NCI-H2196 (cell line): ENCODE measurements around the gene RNU6-9.
A peak's percentile ranks its signal among the peaks of the same experiment; 100 is the strongest.
"Not testable (repeated sequence)": the region's sequence is repeated elsewhere in the genome, so short reads cannot be mapped to it uniquely, and the experiment has no call there.

Experiments
- DNase-seq: peaks from one replicate; lab custom pipeline; 2025; ENCODE audit not compliant: unreplicated experiment; lab: John Stamatoyannopoulos, UW

The RNU6-9 gene

DNA sequence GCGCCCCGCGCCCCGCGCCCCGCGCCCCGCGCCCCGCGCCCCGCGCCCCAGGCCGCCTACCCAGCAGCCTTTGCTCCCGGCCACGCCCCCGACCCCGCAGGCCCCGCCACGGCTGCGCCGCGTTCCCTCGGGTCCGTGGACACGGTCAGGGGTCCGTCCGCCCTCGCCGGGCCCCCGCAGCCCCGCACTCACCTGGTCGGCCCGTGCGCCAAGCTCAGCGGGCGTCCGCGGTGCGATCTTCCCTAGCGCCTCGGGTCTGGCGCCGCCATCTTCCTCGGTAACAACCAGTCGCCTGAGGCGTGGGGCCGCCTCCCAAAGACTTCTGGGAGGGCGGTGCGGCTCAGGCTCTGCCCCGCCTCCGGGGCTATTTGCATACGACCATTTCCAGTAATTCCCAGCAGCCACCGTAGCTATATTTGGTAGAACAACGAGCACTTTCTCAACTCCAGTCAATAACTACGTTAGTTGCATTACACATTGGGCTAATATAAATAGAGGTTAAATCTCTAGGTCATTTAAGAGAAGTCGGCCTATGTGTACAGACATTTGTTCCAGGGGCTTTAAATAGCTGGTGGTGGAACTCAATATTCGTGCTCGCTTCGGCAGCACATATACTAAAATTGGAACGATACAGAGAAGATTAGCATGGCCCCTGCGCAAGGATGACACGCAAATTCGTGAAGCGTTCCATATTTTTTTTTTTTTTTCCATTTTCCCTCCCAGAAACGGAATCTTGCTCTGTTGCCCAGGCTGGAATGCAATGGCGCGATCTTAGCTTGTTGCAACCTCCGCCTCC, at the start of gene RNU6-9, which contains the start of gene MED16:
Gene RNU6-9 (plus strand): TSS at position 591 of the 796 bp plus-strand sequence.
Gene MED16 (minus strand): TSS at position 294 of the 796 bp plus-strand sequence. CDS start 2,056 bp downstream, outside the sequence.
- DNase-seq: peak; percentile 94

DNA sequence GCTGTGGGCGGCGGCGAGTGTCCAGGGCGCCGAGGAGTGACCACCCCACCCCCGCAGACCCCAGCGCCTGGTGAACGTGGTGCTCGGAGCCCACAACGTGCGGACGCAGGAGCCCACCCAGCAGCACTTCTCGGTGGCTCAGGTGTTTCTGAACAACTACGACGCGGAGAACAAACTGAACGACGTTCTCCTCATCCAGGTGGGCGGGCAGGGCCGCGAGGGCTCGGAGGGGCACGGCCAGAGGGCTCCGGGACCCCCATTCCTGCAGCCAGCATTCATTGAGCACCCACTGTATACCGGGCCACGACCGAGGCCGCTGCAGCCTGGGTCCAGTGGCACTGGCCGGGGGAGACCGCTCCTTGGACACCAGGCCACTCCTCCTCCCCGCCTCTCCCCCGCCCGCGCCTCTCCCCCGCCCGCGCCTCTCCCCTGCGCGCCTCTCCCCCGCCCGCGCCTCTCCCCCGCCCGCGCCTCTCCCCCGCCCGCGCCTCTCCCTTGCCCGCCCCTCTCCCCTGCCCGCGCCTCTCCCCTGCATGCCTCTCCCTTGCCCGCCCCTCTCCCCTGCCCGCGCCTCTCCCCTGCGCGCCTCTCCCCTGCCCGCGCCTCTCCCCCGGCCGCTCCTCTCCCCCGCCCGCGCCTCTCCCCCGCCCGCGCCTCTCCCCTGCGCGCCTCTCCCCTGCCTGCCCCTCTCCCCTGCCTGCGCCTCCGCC, 49.3 kb upstream of the RNU6-9 start:
- no peak for DNase-seq

DNA sequence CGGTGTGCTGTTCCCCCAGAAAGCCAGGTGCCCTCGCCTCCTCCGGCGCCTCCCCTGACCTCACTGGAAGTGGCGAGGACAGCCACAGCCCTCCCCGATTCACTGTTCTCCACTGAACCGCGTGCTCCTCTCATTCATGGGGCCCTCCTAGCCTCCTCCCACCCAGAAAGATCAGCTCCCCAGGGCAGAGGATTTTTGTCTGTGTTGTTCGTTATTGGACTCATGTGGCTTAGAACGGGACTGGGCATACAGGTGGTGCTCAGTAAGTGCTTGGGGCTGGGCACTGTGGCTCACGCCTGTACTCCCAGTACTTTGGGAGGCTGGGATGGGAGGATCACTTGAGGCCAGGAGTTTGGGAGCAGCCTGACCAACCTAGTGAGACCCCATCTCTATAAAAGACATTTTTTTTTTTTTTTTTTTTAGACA, 48.7 kb upstream of the RNU6-9 start:
- DNase-seq: peak; percentile 28

DNA sequence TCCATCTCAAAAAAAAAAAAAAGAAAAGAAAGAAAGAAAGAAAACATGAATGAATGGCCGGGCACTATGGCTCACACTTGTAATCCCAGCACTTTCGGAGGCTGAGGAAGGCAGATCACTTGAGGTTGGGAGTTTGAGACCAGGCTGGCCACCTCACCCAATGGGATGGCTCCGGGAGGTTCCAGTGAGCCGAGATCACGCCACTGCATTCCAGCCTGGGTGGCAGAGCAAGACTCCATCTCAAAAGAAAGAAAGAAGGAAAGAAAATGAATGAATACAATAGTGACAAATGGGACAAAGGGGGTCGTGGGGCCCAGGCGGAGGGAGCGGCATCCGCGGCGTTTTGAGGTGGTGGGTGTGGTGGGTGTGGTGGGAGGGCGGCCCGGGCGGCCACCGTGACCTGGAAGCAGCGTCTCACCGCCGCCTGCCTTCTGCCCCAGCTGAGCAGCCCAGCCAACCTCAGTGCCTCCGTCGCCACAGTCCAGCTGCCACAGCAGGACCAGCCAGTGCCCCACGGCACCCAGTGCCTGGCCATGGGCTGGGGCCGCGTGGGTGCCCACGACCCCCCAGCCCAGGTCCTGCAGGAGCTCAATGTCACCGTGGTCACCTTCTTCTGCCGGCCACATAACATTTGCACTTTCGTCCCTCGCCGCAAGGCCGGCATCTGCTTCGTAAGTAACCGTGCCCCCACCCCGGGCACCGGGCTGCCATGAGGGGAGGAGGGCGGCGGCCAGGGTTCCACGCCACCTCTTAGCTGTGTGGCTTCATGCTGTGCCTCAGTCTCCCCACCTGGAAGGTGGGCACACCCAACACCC, 47.4 kb upstream of the RNU6-9 start:
- DNase-seq: no peak

DNA sequence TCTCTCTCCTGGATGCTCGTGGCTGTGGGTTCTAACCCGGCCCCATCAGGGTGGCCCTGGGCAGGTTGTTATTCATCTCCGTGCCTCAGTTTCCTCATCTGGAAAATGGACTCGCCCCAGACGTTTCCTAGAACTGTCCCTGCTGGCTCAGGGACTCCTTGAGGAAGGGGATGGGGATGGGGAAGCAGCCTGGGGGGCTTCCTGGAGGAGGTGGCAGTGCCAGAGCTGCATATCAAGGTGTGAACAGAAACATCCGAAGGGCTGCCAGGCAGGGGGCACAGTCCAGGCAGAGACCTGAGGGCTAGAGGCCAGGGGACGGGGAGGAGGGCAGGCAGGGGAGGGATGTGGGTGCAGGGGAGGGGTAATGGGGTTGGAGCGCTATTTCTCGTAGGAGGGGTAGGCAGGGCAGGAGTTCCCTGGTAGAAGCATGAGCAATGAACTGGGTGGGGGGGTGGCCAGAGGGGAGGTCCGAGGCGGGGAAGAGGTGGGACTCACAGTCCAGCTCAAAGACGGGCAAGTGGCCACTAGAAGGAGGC, 44.8 kb upstream of the RNU6-9 start:
- DNase-seq: no peak

DNA sequence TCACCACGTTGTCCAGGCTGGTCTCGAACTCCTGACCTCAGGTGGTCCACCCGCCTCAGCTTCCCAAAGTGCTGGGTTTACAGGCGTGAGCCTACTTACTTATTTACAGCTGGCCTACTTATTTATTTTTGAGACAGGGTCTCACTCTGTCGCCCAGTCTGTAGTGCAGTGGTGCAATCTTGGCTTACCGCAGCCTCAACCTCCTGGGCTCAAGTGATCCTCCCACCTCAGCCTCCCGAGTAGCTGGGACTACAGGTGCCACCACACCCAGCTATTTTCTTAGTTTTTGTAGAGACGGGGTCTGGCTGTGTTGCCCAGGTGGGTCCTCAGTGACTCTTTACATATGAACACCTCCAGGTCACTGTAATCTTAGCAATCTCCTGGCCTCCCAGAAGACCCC, 44.1 kb upstream of the RNU6-9 start:
- DNase-seq: not testable (repeated sequence)

DNA sequence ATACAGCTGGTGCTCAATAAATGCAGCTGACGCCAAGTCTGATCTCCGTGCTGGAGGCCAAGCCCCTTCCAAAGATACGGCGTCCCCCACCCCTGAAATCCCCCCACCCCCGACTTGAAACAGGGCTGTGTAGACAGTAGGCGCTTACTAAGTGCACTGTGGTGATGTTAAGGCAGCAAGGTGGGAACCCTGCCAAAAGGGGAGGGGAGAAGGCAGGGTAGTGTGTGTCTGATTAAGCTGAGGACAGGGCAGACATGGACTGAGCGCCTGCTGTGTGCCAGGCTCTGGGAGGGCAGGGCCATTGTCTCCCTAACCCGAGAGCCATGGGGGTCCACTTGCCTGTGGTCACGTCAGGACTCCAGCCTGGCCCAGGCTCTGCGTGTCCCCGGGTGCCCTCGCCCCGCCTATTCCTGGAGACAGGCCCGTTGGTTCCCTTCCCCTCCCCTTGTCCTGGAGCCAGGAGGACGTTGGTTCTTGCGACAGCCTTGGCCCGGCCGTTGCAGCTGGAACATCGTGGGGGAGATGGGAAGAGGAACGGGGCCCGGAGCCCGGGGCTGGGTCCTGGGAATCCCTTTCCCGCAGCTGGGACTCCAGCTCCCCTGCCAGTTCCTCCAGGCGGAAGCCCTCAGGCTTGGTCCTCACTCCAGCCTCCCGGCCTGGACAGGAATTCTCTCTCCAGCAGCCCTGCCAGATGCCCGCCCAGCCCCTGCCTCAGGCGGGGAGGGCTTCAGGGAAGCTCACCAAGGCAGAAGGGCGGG, 42.9 kb upstream of the RNU6-9 start:
- peak; percentile 90 for DNase-seq

DNA sequence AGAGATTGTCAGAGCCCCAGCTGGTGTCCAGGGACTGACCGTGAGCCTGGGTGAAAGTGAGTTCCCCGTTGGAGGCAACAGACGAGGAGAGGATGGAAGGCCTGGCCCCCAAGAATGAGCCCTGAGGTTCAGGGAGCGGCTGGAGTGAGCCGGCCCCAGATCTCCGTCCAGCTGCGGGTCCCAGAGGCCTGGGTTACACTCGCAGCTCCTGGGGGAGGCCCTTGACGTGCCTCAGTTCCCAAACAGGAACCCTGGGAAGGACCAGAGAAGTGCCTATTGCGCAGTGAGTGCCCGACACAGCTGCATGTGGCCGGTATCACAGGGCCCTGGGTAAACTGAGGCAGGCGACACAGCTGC, 42.3 kb upstream of the RNU6-9 start:
- DNase-seq: no peak

DNA sequence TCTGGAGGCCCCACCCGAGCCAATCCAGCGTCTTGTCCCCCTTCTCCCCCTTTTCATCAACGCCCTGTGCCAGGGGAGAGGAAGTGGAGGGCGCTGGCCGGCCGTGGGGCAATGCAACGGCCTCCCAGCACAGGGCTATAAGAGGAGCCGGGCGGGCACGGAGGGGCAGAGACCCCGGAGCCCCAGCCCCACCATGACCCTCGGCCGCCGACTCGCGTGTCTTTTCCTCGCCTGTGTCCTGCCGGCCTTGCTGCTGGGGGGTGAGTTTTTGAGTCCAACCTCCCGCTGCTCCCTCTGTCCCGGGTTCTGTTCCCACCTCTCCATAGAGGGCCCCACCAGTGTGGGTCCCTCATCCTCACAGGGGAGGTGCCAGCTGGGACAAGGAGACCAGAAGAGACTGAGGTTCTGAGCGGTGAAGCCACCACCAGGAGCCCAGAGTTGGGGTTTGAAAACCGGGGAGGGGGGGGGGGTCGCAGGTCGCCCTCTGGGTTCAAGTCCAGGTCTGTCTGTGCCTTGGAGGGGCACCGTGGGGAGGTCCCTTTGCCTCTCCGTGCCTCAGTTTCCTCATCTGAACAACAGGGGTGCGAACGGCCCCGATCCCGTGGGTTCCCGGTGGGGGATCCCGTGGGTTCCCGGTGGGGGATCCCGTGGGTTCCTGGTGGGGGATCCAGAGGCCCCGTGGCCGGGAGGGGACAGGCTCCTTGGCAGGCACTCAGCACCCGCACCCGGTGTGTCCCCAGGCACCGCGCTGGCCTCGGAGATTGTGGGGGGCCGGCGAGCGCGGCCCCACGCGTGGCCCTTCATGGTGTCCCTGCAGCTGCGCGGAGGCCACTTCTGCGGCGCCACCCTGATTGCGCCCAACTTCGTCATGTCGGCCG, 40.9 kb upstream of the RNU6-9 start, which contains the start of gene ELANE:
Gene ELANE (plus strand): TSS at position 168 of the 878 bp plus-strand sequence. CDS start 26 bp downstream, at position 194.
- DNase-seq: no peak

DNA sequence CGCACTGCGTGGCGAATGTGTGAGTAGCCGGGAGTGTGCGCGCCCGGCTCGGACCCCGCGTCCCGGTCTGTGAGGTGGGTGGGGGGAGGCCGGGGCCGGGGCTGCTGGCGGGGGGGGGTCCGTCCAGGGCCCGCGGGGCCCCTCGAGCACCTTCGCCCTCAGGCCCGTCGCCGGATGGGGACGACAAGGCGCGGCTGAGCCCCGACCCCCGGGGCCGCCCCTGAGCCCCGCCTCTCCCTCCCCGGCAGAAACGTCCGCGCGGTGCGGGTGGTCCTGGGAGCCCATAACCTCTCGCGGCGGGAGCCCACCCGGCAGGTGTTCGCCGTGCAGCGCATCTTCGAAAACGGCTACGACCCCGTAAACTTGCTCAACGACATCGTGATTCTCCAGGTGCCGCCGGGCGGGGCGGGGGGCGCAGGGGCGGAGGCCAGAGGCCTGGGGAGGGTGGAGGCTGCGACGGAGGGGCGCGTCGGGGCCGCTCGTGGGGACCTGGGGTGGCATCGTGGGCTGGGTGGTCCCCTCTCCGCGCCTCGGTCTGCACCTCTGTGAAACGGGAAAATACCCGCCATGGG, 40.2 kb upstream of the RNU6-9 start:
- no peak for DNase-seq

DNA sequence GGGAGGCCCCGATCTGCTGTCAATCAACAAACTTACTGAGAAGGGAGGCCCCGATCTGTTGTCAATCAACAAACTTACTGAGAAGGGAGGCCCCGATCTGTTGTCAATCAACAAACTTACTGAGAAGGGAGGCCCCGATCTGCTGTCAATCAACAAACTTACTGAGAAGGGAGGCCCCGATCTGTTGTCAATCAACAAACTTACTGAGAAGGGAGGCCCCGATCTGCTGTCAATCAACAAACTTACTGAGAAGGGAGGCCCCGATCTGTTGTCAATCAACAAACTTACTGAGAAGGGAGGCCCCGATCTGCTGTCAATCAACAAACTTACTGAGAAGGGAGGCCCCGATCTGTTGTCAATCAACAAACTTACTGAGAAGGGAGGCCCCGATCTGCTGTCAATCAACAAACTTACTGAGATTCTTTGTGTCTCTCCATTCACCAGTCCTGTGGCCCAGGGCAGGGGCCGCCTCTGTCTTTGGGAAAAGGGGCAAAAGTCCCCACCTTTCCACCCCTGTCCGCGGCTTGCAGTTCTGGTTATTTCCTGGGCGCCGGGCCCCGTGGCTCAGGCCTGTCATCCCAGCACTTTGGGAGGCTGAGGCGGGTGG, 39.6 kb upstream of the RNU6-9 start:
- DNase-seq: not testable (repeated sequence)

DNA sequence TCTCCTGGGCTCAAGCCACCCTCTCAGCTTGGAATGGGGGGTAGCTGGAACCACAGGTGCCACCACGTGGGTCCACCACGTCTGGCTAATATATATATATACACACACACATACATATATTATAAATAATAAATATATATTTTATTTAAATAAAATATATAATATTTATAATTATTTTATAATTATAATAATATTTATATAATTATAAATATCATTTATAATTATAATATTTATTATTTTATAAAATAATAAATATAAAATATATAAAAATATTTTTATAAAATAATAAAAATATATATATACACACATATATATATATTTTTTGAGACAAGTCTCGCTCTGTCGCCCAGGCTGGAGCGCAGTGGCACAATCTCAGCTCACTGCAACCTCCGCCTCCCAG, 38.7 kb upstream of the RNU6-9 start:
- DNase-seq: no peak

DNA sequence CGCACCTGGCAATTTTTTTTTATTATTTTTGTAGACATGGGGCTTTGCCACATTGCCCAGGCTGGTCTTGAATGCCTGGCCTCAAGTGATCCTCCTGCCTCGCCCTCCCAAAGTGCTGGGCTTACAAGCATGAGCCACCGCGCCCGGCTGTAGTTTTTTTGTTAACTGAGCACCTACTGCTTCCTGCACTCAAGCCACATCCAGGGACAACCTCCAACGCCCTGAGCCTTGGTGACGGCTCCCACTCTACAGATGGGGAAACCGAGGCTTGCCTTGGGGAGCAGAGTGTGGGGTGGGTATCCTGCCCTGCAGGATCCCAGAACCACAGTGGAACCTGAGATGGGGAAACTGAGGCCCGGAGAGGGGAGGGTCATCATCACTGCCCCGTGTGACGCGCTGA, 38.1 kb upstream of the RNU6-9 start:
- no peak for DNase-seq

DNA sequence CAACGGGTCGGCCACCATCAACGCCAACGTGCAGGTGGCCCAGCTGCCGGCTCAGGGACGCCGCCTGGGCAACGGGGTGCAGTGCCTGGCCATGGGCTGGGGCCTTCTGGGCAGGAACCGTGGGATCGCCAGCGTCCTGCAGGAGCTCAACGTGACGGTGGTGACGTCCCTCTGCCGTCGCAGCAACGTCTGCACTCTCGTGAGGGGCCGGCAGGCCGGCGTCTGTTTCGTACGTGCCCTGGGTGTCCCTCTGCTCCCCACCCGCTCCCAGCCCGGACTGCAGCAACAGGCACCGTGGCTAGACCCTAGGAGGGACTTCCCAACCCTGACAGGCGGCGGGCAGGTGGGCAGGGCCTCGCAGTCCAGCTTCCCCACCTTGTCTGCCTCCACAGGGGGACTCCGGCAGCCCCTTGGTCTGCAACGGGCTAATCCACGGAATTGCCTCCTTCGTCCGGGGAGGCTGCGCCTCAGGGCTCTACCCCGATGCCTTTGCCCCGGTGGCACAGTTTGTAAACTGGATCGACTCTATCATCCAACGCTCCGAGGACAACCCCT, 37.6 kb upstream of the RNU6-9 start:
- no peak for DNase-seq

DNA sequence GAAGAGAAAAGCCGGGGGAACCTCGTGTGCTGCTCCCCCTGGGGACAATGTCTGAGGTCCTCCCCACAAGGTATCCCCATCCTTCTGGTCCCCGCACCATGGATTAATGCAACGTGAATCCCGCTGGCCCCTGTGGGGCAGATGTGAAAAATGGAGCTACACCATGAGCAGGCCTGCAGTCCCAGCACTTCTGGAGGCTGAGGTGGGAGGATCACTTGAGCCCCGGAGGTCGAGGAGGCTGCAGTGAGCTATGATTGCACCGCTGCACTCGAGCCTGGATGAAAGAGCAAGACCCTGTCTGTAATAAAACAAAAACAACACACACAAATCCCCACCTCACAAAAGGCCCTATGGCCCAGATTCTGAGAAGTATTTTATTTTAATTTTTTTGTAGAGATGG, 35.0 kb upstream of the RNU6-9 start:
- no peak for DNase-seq

DNA sequence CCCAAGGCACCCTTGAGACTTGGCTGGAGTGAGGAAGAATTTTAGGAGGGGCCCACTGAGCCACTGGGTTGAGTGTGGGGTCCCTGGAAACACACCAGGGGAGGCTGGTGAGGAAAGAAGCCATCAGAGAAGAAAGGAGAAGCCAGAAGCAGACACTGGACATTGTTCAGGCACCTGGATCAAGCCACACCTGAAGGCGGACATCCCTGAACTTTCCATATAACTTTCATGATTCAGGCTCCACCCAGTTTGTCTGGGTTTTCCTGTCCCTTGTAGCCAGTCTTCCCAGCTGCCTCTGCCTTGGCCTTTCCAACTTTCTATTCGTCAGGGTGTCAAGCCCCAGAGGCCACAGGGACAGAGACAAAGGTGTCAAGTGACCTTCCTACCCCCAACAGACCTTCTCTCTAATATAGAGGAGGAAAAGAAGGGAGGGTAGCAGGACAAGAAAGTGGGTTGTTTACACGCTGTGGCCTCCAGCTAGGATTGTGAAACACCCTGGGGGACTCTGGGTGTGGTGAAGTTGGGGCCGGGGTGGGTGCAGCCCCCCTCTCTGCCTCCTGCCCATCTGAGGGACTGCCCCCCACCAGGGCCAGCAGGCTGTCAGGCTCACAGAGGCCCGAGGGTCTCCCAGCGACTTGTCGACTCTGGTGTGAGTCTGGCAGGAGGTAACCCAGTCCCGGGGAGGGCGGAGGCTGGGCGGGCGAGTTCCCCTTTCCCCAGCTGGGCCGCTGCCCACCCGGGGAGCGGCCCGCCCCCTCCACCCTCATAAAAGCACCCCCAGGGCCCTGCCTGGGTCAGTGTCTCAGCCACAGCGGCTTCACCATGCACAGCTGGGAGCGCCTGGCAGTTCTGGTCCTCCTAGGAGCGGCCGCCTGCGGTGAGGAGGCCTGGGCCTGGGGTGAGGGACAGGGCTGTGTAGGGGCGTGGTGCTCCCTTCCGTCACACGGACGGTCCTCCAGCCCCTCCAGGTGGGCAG, 34.1 kb upstream of the RNU6-9 start, which contains the start of gene CFD:
Gene CFD (plus strand): TSS at position 797 of the 976 bp plus-strand sequence. CDS start 26 bp downstream, at position 823.
- no peak for DNase-seq

DNA sequence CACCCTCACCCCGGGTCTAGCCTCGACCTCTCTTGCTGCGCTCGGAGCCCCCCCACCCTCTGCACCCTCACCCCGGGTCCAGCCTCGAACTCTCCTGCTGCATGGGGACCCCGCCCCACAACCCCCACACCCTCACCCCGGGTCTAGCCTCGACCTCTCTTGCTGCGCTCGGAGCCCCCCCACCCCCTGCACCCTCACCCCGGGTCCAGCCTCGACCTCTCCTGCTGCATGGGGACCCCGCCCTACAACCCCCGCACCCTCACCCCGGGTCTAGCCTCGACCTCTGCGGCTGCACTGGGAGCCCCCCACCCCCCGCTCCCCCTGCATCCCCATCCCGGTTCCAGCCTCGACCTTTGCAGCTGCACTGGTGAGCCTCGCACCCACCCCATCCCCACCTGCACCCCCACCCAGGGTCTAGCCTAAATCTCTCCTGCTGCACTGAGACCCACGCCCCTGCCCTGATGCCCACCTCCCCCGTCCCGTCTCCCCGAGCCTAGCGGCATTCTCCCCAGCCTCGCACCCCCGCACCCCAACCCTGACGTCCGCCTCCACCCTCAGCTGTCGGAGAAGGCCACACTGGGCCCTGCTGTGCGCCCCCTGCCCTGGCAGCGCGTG, 32.0 kb upstream of the RNU6-9 start:
- DNase-seq: no peak
